ENCODE data around the gene HSD17B7.
"Not testable (repeated sequence)": the region's sequence is repeated elsewhere in the genome, so short reads cannot be mapped to it uniquely, and the experiment has no call there.

The HSD17B7 gene

GRCh38 chr1:162790303-162790984 is at the start of gene HSD17B7:
Gene HSD17B7 (plus strand): TSS chr1:162790702. CDS start chr1:162790801, 99 bp downstream.
- DNase-seq (ENCODE audit: low spot score) = peak; percentile 31

GRCh38 chr1:162740755-162741154 is 49.7 kb upstream of the HSD17B7 start:
- DNase-seq (ENCODE audit: low spot score) = no peak

- DNase-seq (ENCODE audit: low spot score) = no peak
Measured at GRCh38 chr1:162741574-162741973, 48.9 kb upstream of the HSD17B7 start.

- not testable (repeated sequence) for DNase-seq (ENCODE audit: low spot score)
Measured at GRCh38 chr1:162746264-162746942, 44.1 kb upstream of the HSD17B7 start.

- no peak for DNase-seq (ENCODE audit: low spot score)
Measured at GRCh38 chr1:162753001-162753658, 37.4 kb upstream of the HSD17B7 start.

GRCh38 chr1:162753998-162754585 is 36.4 kb upstream of the HSD17B7 start:
- no peak for DNase-seq (ENCODE audit: low spot score)

- no peak for DNase-seq (ENCODE audit: low spot score)
Measured at GRCh38 chr1:162755306-162755705, 35.2 kb upstream of the HSD17B7 start.

- DNase-seq (ENCODE audit: low spot score) = peak; percentile 27
Measured at GRCh38 chr1:162756523-162756922, 34.0 kb upstream of the HSD17B7 start.

GRCh38 chr1:162757476-162757875 is 33.0 kb upstream of the HSD17B7 start:
- DNase-seq (ENCODE audit: low spot score) = no peak

GRCh38 chr1:162765788-162766187 is 24.7 kb upstream of the HSD17B7 start:
- DNase-seq (ENCODE audit: low spot score) = no peak

- peak; percentile 58 for DNase-seq (ENCODE audit: low spot score)
Measured at GRCh38 chr1:162772571-162773154, 17.8 kb upstream of the HSD17B7 start.

- no peak for DNase-seq (ENCODE audit: low spot score)
Measured at GRCh38 chr1:162774007-162774406, 16.5 kb upstream of the HSD17B7 start.

GRCh38 chr1:162779043-162779442 is 11.5 kb upstream of the HSD17B7 start:
- no peak for DNase-seq (ENCODE audit: low spot score)

- no peak for DNase-seq (ENCODE audit: low spot score)
Measured at GRCh38 chr1:162782671-162783070, 7.8 kb upstream of the HSD17B7 start.

GRCh38 chr1:162784926-162785325 is 5.6 kb upstream of the HSD17B7 start:
- not testable (repeated sequence) for DNase-seq (ENCODE audit: low spot score)

- DNase-seq (ENCODE audit: low spot score) = not testable (repeated sequence)
Measured at GRCh38 chr1:162788783-162789182, 1.7 kb upstream of the HSD17B7 start.

GRCh38 chr1:162790985-162791357 is 469 bp downstream of the HSD17B7 start:
- DNase-seq (ENCODE audit: low spot score) = not testable (repeated sequence)

GRCh38 chr1:162794284-162794683 is 3.8 kb downstream of the HSD17B7 start:
- DNase-seq (ENCODE audit: low spot score) = not testable (repeated sequence)

GRCh38 chr1:162796617-162797279 is 6.2 kb downstream of the HSD17B7 start:
- DNase-seq (ENCODE audit: low spot score) = not testable (repeated sequence)

- peak; percentile 52 for DNase-seq (ENCODE audit: low spot score)
Measured at GRCh38 chr1:162799995-162800830, 9.7 kb downstream of the HSD17B7 start.

GRCh38 chr1:162807503-162807902 is 17.0 kb downstream of the HSD17B7 start:
- not testable (repeated sequence) for DNase-seq (ENCODE audit: low spot score)

All from AG20443 (cell line).